K562 treated with DMSO at 1 percent for 24 hours (cell line): ENCODE measurements around the gene CCDC82. TPM values are rescaled to one million over a fixed set of nuclear protein-coding genes. Genes with fewer than 3 reads are reported as not detected.

Source experiments
- total RNA-seq: library from RNA; unstranded; fragments of 300-600 nt; gene quantifications from 2 replicates; pipeline ENCODE4 v1.2.3, GENCODE V29; 2022; ENCODE audit warnings: low read depth; ENCODE audit not compliant: insufficient read depth

The CCDC82 gene
- total RNA-seq, result 13.3 and 63.0 TPM in 2 replicates

GRCh38 chr11:96389720-96390487 lies at the start of gene CCDC82, which contains the start of gene JRKL:
Gene CCDC82 (minus strand): TSS chr11:96389912. CDS start chr11:96384747, 5,165 bp downstream.
Gene JRKL (plus strand): TSS chr11:96390013. CDS start chr11:96390650, 637 bp downstream.

GRCh38 chr11:96342961-96343711 lies 46.6 kb downstream of the CCDC82 start, which contains the start of gene MAML2:
Gene MAML2 (minus strand): TSS chr11:96343195. CDS start chr11:96341895, 1,300 bp downstream.

Other genes starting within 250 kb of the CCDC82 start
- 6.4 and 7.3 TPM in 2 replicates for gene MAML2, start 46.7 kb downstream of the CCDC82 start, total RNA-seq
- gene JRKL, start 101 bp upstream of the CCDC82 start, total RNA-seq, result 2.9 and 3.1 TPM in 2 replicates